Skeletal muscle tissue (tissue), 4 donors: ENCODE results near the gene ST6GALNAC5. TPM values are rescaled to one million over a fixed set of nuclear protein-coding genes. Genes with fewer than 3 reads are reported as not detected.

Experiments used
- H3K27ac ChIP-seq: one replicate; pipeline ENCODE4 v1.7.0; 2013; ENCODE audit warnings: mild to moderate bottlenecking, low read depth, low read length, inconsistent platforms
- H3K27me3 ChIP-seq, 3 donors: one replicate each; pipeline ENCODE4 v1.7.0; 2013; ENCODE audit warnings: low read length in 3 of 3; ENCODE audit not compliant: control insufficient read depth in 3 of 3, insufficient read depth in 3 of 3
- H3K36me3 ChIP-seq, 3 donors: one replicate each; pipeline ENCODE4 v1.7.0; 2013; ENCODE audit warnings: low read length in 3 of 3; ENCODE audit not compliant: control insufficient read depth in 3 of 3, insufficient read depth in 3 of 3
- H3K4me1 ChIP-seq, 3 donors: one replicate each; pipeline ENCODE4 v1.7.0; 2013; ENCODE audit warnings: low read length in 3 of 3, mild to moderate bottlenecking in 3 of 3; ENCODE audit not compliant: control insufficient read depth in 3 of 3, insufficient read depth in 3 of 3
- H3K4me3 ChIP-seq, 3 donors: one replicate each; pipeline ENCODE4 v1.7.0; 2013; ENCODE audit warnings: low read length in 3 of 3
- H3K9ac ChIP-seq, 3 donors: one replicate each; pipeline ENCODE4 v1.7.0; 2013; ENCODE audit warnings: low read length in 3 of 3, mild to moderate bottlenecking in 3 of 3, moderate library complexity in 2 of 3, low read depth in 1 of 3
- H3K9me3 ChIP-seq, 3 donors: one replicate each; pipeline ENCODE4 v1.7.0; 2013; ENCODE audit warnings: low read length in 3 of 3; ENCODE audit not compliant: control insufficient read depth in 3 of 3
- total RNA-seq: library from RNA; depleted of rRNA; stranded (reverse); fragments of >200 nt; gene quantifications from one replicate; pipeline ENCODE4 v1.2.3, GENCODE V29; 2014
- donor health status: Osteomylitis.

The ST6GALNAC5 gene
- total RNA-seq, 1 donor from 2014 or later = 2.1 TPM

- Histone ChIP-seq H3K27ac (no peak overlapping the region), H3K36me3 (no peaks in the 10 kb centered on the region), H3K27me3 (no peaks in the 10 kb centered on the region), H3K4me3 (no peak overlapping the region), H3K9me3 (peaks cover 0 to 4% (median 0%) of the 10 kb centered on the region in 3 donors), H3K4me1 (peaks cover 0 to 2% (median 0%) of the 10 kb centered on the region in 3 donors), H3K9ac (no peak overlapping the region)
Observed at GRCh38 chr1:77036560-77036959, 169.3 kb downstream of the ST6GALNAC5 start.

GRCh38 chr1:77037038-77037437 is 169.8 kb downstream of the ST6GALNAC5 start:
- Histone ChIP-seq H3K4me3 (no peak overlapping the region), H3K27ac (no peak overlapping the region), H3K4me1 (peaks cover 0 to 2% (median 0%) of the 10 kb centered on the region in 3 donors), H3K9me3 (peaks cover 0 to 4% (median 0%) of the 10 kb centered on the region in 3 donors), H3K9ac (no peak overlapping the region), H3K27me3 (no peaks in the 10 kb centered on the region), H3K36me3 (no peaks in the 10 kb centered on the region)

- Histone ChIP-seq H3K9ac (no peak overlapping the region), H3K36me3 (no peaks in the 10 kb centered on the region), H3K9me3 (peaks cover 0 to 4% (median 0%) of the 10 kb centered on the region in 3 donors), H3K4me3 (no peak overlapping the region), H3K27ac (no peak overlapping the region), H3K4me1 (peaks cover 0 to 2% (median 0%) of the 10 kb centered on the region in 3 donors), H3K27me3 (no peaks in the 10 kb centered on the region)
Observed at GRCh38 chr1:77038000-77038399, 170.7 kb downstream of the ST6GALNAC5 start.

GRCh38 chr1:77039111-77039510 is 171.8 kb downstream of the ST6GALNAC5 start:
- Histone ChIP-seq H3K9ac (no peak overlapping the region), H3K36me3 (no peaks in the 10 kb centered on the region), H3K27me3 (peaks cover 0 to 1% (median 0%) of the 10 kb centered on the region in 3 donors), H3K27ac (no peak overlapping the region), H3K4me1 (peaks cover 0 to 2% (median 0%) of the 10 kb centered on the region in 3 donors), H3K9me3 (peaks cover 0 to 4% (median 0%) of the 10 kb centered on the region in 3 donors), H3K4me3 (no peak overlapping the region)

- Histone ChIP-seq H3K27ac (no peak overlapping the region), H3K9ac (no peak overlapping the region), H3K4me1 (peaks cover 0 to 2% (median 0%) of the 10 kb centered on the region in 3 donors), H3K27me3 (peaks cover 0 to 5% (median 0%) of the 10 kb centered on the region in 3 donors), H3K36me3 (no peaks in the 10 kb centered on the region), H3K4me3 (no peak overlapping the region), H3K9me3 (peaks cover 0 to 4% (median 0%) of the 10 kb centered on the region in 3 donors)
Observed at GRCh38 chr1:77039739-77040138, 172.5 kb downstream of the ST6GALNAC5 start.

GRCh38 chr1:77040826-77041225 is 173.5 kb downstream of the ST6GALNAC5 start:
- H3K9me3 ChIP-seq = peaks cover 0 to 4% (median 0%) of the 10 kb centered on the region in 3 donors
- peaks cover 0 to 5% (median 0%) of the 10 kb centered on the region in 3 donors for H3K27me3 ChIP-seq
- H3K36me3 ChIP-seq = no peaks in the 10 kb centered on the region
- no peak overlapping the region for H3K27ac ChIP-seq
- no peak overlapping the region for H3K9ac ChIP-seq
- H3K4me3 ChIP-seq = no peak overlapping the region
- peaks cover 0 to 2% (median 0%) of the 10 kb centered on the region in 3 donors for H3K4me1 ChIP-seq

- H3K27ac ChIP-seq = no peak overlapping the region
- no peaks in the 10 kb centered on the region for H3K36me3 ChIP-seq
- H3K9me3 ChIP-seq = no peaks in the 10 kb centered on the region
- no peak overlapping the region for H3K9ac ChIP-seq
- peaks cover 0 to 5% (median 0%) of the 10 kb centered on the region in 3 donors for H3K27me3 ChIP-seq
- H3K4me1 ChIP-seq = no peaks in the 10 kb centered on the region
- H3K4me3 ChIP-seq = no peak overlapping the region
Observed at GRCh38 chr1:77044133-77044849, 177.0 kb downstream of the ST6GALNAC5 start.

- Histone ChIP-seq H3K27me3 (peaks cover 0 to 5% (median 0%) of the 10 kb centered on the region in 3 donors), H3K4me3 (no peak overlapping the region), H3K4me1 (no peaks in the 10 kb centered on the region), H3K36me3 (no peaks in the 10 kb centered on the region), H3K27ac (no peak overlapping the region), H3K9ac (no peak overlapping the region), H3K9me3 (no peaks in the 10 kb centered on the region)
Observed at GRCh38 chr1:77047575-77047974, 180.3 kb downstream of the ST6GALNAC5 start.

GRCh38 chr1:77047978-77048614 is 180.8 kb downstream of the ST6GALNAC5 start:
- Histone ChIP-seq H3K27ac (no peak overlapping the region), H3K9ac (no peak overlapping the region), H3K27me3 (peaks cover 0 to 5% (median 0%) of the 10 kb centered on the region in 3 donors), H3K4me3 (no peak overlapping the region), H3K4me1 (no peaks in the 10 kb centered on the region), H3K9me3 (no peaks in the 10 kb centered on the region), H3K36me3 (no peaks in the 10 kb centered on the region)

GRCh38 chr1:77048615-77049005 is 181.3 kb downstream of the ST6GALNAC5 start:
- peaks cover 0 to 5% (median 0%) of the 10 kb centered on the region in 3 donors for H3K27me3 ChIP-seq
- no peaks in the 10 kb centered on the region for H3K9me3 ChIP-seq
- no peaks in the 10 kb centered on the region for H3K4me1 ChIP-seq
- no peak overlapping the region for H3K27ac ChIP-seq
- no peak overlapping the region for H3K4me3 ChIP-seq
- H3K9ac ChIP-seq = no peak overlapping the region
- no peaks in the 10 kb centered on the region for H3K36me3 ChIP-seq
